NCI-H2029 treated with DMSO at 0.1 percent for 48 hours (cell line): ENCODE measurements around the gene CYB5R3.

ENCODE experiments used
- DNase-seq: peaks from one replicate; lab custom pipeline; 2025; lab: John Stamatoyannopoulos, UW

Gene CYB5R3

DNA sequence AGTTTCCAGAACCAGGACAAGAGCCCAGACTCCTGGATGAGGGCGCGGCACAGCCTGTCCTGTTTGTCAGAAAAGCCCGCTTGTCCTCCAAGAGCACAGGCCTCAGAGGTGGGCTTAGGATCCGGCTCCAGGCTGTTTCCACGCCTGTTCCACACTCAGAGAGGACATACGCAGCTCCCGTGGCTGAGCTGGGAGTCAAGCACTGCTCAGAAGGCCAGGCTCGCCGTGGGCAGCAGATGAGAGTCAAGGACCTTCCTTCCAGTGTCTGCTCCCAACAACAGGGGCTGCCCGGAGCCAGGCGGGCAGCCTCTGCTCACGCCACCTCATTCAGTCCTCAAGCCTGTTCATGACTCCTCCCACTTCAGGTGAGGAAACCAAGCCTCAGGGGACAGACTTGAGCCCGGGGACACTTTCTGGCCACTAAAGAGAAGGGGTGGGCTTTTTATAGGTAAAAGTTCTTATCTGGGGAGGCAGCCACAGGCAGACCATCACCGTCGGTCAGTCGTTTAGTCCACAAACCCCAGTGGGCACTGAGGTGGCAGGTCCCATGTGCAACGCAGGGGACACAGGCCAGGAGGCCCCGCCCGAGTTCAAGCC, 3.8 kb downstream of the CYB5R3 start:
- no peak for DNase-seq

DNA sequence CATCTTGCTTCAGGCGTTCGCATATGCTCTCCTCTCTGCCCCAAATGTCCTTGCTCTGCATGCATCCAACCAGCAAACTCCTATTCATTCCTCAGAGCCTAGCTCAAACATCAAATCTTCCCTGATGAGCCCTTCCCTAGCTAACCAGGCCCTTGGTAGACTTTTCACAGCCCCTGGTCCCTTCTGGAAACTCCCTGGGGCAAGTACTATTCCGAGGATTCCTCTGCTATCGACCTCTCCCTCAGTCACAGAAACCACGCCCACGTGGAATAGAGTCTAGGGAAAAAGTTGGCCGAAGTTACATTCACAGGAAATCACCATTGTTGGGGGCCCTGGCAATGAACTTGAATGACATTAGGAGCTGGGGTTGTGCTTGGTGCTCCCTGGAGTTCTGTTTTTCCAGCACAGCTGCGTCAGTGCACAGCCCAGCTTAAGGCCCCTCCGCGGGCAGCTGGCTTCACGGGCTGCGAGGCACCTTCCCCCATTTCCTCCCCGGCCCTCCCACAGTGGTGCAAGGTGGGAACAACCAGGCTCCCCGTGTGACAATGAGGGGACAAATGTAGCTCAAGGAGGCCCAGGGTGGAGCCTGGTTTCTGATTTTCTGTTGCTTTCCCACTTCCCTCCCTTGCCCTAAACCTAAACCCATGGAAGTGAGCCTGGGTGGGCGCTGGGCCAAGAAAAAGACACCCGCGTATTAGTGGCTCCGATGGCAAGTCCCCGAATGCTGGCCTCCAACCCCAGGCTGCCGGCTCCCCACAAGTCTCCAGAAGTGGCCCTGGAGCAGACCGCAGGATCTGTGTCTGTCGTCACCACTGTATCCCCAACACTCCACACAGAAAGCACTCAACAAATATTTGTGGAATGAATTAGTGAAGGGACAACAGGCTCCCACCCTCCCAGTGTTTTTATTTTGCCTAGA, 4.5 kb downstream of the CYB5R3 start:
- DNase-seq = no peak

GRCh38 chr22:42643634-42644421, 5.4 kb downstream of the CYB5R3 start:
- DNase-seq = no peak

GRCh38 chr22:42642806-42643633, 6.2 kb downstream of the CYB5R3 start:
- no peak for DNase-seq

DNA sequence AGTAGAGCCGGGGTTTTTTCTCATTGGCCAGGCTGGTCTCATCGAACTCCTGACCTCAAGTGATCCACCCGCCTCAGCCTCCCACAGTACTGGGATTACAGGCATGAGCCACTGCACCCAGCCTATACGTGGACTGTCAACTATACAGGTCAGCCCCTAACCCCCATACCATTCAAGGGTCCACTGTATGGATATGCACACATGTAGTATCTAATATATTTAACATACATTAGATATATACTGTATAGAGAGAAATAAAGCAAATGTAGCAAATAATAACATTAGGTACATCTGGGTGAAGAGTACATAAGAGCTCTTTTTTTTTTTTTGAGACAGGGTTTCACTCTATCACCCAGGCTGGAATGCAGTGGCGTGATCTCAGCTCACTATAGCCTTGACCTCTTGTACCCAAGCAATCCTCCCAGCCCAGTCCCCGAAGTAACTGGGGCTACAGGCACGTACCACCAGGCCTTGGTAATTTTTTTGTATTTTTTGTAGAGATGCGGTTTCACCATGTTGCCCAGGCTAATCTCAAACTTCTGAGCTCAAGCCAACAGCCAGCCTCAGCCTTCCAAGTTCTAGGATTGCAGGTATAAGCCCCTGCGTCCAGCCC, 7.3 kb downstream of the CYB5R3 start:
- no peak for DNase-seq

DNA sequence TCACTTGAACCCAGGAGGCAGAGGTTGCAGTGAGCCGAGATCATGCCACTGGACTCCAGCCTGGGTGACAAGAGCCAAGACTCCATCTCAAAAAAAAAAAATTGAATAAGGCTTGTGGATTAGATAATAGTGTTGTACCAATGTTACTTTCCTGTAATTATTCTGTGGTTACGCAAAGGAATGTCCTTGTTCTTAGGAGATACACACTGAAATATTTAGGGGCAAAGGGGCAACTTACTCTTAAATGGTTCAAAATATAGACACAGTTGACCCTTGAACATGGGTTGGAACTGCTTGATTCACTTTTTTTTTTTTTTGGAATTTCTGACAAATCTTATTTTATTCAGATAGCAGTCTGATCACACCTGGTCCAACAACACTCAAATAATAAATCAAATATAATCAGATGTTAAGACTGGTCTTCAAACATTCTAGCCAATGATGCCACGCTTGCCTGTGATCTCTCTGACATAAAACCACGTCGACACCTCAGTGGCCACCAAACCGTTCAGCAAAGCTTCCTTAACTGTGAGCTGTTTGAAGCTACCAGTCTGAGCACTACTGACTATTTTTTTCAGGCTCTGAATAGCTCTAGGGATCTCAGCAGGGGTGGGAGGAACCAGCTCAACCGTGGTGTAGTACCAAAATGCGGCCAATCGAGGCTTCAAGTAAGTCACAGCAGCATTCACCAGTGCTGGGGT, 9.5 kb downstream of the CYB5R3 start:
- no peak for DNase-seq

- no peak for DNase-seq
These were observed 11.6 kb downstream of the CYB5R3 start for GRCh38 chr22:42637555-42637954.

DNA sequence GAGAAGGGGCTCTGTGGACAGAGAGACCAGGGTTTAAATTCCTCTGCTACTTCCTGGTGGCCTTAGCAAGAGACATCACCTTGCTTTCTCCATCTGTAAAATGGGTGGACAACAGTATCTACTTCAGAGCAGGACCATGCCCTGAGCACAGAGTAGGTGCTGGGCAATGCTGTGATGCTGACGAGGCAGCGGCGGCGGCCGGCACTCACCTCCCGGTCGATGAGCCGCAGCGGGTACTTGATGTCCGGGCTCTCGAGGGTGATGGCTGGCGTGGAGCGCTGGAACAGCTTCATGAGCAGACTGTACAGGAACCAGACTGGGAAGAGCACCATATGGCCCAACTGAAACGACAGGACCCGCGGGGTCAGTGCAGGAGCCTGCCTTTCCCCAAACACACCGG, 12.7 kb downstream of the CYB5R3 start:
- DNase-seq = no peak

DNA sequence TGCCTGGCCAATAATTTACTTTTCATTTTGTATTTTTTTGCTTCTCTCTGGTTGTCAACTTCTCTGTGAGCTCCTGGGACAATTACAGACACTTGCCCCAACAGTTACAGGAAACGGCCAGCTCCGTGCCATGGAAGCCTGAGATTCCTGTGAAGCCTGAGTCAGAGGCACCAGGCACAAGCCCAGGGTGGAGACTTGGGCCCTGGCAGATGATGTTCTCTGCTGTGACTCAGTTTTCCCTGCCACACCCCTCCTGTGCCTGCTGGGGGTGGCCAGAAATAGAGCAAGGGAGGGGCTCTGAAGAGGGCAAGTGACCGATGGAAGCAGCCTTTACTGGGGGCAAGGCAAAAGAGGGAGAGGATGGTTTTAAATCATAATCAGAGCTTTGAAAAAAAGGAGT, 13.7 kb downstream of the CYB5R3 start:
- no peak for DNase-seq

- DNase-seq = no peak
These were observed 16.2 kb downstream of the CYB5R3 start for GRCh38 chr22:42633013-42633412.

DNA sequence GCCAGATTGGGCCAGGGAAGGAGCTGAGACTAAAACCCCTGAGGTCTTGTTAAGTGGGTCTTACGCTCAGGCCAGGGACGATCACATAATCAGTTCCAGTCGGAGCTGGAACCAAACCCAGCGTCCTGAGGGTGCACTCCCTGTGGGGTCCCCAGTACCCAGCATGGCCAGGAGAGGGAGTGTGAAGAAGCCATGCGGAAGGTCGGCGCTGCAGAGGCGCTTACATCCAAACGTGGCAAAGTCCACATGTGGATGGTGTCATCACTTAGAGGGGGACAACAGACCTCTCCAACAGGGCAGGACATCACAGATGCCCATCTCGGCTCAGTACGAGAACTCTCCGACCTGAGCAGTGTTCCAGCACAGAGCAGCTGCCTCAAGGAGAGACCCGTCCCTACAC, 17.1 kb downstream of the CYB5R3 start:
- no peak for DNase-seq

GRCh38 chr22:42630901-42631602, 18.1 kb downstream of the CYB5R3 start:
- no peak for DNase-seq

DNA sequence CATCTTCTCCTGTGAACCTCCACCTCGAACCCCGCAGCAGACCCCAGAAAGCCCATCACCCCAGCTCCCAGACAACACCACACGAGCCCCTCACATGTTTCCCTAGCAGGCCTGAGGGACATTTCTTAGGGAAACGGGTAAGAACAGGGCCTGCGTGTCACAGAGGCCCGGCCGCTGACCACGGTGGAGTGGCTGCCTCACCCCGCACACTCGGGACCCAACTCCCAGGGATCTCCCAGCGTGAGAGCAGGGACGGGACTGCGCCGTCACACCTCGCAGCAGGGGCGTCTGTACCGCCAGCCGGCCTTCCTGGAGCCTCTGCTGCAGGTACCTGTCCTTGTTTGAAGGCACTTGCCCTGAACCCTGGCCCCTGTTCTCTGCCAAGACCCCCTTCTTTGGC, 19.0 kb downstream of the CYB5R3 start:
- DNase-seq = no peak

- no peak for DNase-seq
These were observed 21.2 kb downstream of the CYB5R3 start for GRCh38 chr22:42627981-42628380.

DNA sequence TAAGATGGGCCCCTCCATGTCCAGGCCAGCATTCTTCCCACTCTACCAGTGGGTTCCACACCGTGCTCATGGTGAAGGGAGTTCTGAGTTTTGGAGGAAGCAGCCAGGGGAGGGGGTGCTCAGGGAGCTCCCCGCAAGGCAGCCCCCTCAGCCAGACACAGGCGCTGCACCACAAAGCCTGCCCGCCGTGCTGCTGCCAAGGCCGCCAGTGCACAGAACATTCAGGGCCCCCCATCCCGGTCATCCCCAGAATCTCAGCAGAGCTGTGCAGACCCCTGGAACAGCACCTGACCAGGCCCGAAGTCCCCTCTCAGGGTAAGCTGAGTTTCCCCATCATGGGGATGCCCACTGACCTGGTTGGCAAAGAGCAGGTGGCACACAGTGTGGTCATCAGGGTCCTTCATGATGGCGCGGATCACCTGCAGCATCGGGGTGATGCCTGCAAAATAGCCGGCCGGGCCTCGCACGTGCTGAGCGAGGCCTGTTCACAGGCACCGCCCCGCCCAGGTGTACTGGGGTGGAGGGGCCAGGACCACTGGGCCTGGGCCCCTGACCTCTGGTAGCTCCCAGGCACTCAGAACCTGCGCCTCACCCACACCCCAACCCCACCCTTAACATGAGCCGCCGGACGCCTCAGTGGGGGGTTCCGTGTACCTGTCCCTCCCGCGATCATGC, 22.1 kb downstream of the CYB5R3 start:
- DNase-seq = no peak

DNA sequence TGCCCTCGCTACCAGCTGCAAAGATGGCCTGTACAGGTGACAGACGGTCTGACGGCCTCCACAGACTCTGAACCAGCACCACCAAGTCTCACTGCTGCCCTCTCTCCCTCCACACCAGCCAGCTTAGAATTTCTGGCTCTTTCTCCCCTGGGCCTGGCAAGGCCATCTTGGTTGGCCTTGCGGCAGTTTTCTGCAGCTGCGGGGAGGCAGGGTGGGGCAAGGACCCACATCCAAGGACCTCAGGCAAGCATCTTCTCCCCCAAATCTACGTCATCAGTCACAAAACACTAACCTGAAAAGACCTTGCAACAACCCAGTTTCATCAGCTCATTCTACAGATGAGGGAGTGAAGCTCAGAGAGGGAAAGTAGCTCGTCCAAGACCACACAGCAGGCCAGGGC, 22.8 kb downstream of the CYB5R3 start:
- no peak for DNase-seq

DNA sequence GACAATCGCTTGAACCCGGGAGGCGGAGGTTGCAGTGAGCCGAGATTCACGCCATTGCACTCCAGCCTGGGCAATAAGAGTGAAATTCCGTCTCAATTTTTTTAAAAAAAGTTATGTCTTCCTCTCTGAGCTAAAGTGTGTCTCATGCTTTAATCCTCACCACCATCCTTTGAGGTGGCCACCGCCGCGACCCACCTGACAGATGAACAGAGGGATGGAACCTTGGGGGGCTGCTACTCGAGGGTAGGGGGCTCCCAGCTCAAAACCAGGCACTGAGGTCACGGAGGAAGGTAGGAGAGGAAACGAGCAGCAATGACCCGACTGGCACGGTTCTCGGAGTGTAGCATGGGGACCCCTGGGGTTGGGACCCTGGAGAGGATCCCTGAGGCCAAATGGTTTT, 23.8 kb downstream of the CYB5R3 start:
- no peak for DNase-seq

- DNase-seq = no peak
These were observed 24.6 kb downstream of the CYB5R3 start for GRCh38 chr22:42624551-42625106.

GRCh38 chr22:42623756-42624441, 25.3 kb downstream of the CYB5R3 start:
- no peak for DNase-seq
